Middle frontal gyrus (tissue), 1 donor: Measurements from ENCODE around the gene ENO2.
"Not testable (repeated sequence)": the region's sequence is repeated elsewhere in the genome, so short reads cannot be mapped to it uniquely, and the experiment has no call there.

Experiments used
- DNase-seq: peaks from one replicate; pipeline ENCODE4 v3.0.0-alpha.2; 2015; ENCODE audit warnings: low spot score; ENCODE audit errors: extremely low spot score

ENO2 gene

GRCh38 chr12:6886206-6886999 is 28.0 kb upstream of the ENO2 start:
- DNase-seq: not testable (repeated sequence)

- no peak for DNase-seq
These were observed 26.9 kb upstream of the ENO2 start for GRCh38 chr12:6887460-6887859.

- no peak for DNase-seq
These were observed 26.0 kb upstream of the ENO2 start for GRCh38 chr12:6888360-6888759.

GRCh38 chr12:6888794-6889193 is 25.6 kb upstream of the ENO2 start:
- not testable (repeated sequence) for DNase-seq

DNA sequence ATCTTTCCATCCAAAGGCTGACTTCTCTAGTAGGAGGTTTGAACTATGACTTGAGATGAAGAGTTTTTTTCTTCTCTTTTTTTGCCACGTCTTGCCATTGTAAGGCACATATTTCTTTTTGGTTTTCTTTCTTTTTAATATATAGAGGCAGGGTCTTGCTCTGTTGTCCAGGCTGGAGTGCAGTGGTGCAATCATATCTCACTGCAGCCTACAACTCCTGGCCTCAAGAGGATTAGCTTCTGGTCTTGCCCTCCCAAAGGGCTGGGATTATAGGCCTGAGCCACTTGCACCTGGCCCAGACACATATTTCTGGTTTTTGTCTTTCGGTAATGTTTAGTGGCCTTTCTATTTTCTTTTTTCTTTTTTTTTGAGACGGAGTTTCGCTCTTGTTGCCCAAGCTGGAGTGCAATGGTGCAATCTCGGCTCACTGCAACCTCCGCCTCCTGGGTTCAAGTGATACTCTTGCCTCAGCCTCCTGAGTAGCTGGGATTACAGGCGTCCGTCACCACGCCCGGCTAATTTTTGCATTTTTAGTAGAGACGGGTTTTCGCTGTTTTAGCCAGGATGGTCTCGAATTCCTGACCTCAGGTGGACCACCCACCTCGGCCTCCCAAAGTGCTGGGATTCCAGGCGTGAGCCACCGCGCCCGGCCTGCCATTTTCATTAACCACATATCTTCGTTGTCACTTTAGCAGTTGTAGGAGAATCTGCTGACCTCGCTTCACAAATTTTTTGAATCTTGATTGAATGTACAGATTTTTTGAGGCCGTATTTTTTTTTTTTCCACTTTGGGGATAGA is 24.4 kb upstream of the ENO2 start:
- not testable (repeated sequence) for DNase-seq

DNA sequence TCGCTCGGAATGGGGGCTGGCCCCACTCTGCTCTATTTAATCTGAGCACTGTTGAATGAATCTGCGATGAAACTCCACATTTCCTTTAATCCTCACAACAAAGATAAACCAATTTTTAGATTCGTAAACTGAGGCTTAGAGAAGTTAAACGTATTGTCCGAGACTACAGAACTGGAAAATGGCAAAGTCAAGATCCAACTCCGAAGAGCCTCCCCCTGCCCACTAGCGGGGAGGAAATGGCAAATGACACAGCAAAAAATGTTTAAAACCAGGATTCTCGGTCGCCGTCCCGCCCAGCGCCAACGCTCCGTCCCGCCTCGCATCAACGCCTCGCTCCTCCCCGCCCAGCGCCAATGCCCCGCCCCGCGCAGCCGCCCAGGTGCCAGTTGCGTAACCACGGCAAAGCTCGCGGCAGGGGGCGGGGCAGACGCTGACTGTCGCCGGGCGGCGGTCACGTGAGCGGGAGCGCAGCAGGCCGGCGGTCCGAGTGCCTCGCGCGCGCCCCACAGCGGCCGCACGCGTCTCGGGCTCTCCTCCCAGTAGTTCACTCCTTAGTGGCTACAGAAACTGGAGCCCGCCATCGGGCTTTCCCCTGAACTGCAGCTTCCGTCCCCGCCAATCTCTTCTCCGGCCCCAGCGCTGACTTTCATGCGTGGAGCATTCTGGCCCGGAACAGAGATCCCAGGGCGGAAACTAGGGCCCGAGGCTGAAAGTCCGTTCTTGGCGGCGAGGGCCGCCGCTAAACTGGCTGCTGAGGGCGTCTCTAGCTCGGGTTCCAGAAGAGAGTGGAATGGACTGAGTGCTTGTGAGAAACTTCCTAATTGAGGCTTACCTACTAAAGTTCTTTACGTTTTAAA is 23.4 kb upstream of the ENO2 start:
- peak; percentile 97 for DNase-seq

DNA sequence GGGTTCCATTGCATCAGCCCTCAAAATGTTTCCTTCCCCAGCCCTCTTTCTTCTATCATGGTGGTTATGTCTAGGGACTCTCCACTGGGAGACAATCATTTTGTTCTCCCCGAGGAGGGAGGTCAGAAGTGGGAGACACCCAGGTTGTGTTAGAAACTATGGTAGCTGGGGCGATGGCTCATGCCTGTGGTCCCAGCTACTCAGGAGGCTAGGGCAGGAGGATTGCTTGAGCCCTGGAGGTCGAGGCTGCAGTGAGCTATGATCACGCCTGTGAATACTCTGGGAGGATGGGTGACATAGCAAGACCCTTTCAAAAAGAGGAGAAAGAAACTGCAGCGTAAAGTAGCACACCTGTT is 22.8 kb upstream of the ENO2 start:
- no peak for DNase-seq

DNA sequence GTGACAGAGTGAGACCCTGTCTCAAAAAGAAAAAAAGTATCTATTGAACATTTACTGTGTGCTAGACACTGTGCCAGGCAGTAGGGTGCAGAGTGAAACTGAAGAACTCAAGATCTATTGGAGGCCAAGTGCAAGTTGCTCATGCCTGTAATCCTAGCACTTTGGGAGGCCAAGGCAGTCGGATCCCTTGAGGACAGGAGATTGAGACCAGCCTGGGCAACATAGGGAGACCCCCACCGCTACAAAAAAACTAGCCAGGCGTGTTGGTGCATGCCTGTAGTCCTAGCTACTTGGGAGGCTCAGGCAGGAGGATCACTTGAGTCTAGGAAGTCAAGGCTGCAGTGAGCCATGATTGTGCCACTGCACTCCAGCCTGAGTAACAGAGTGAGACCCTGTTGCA is 21.7 kb upstream of the ENO2 start:
- DNase-seq: not testable (repeated sequence)

- no peak for DNase-seq
These were observed 20.1 kb upstream of the ENO2 start for GRCh38 chr12:6894321-6894720.

GRCh38 chr12:6896846-6897435 is 17.4 kb upstream of the ENO2 start:
- no peak for DNase-seq

GRCh38 chr12:6899427-6899826 is 15.0 kb upstream of the ENO2 start:
- no peak for DNase-seq

GRCh38 chr12:6899837-6900519 is 14.4 kb upstream of the ENO2 start:
- DNase-seq: no peak

- no peak for DNase-seq
These were observed 11.9 kb upstream of the ENO2 start for GRCh38 chr12:6902448-6902847.

DNA sequence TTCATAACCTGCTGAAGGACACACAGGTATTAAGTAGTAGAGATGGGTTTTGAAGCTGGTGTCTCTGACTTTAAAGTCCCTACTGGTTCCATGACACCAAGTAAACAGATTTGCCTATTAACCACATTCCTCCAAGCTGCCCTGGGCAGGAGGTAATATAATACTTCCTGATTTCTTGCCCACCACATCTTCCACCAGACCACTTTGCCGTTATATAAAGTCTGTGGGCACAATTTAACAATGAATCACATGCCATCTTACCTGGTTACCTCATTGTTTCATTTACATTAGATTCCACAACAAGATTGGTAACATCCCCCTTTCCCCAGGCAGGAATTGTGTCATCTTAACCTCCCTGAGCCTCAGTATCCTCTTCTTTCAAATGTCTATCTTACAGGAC is 10.7 kb upstream of the ENO2 start:
- DNase-seq: no peak

GRCh38 chr12:6904280-6905276 is 9.8 kb upstream of the ENO2 start, which contains the start of gene LRRC23:
TSS of gene LRRC23 (plus strand) at chr12:6904822. CDS start at chr12:6905634, 812 bp downstream.
- peak; percentile 91 for DNase-seq

GRCh38 chr12:6905414-6906040 is 8.9 kb upstream of the ENO2 start:
- no peak for DNase-seq

DNA sequence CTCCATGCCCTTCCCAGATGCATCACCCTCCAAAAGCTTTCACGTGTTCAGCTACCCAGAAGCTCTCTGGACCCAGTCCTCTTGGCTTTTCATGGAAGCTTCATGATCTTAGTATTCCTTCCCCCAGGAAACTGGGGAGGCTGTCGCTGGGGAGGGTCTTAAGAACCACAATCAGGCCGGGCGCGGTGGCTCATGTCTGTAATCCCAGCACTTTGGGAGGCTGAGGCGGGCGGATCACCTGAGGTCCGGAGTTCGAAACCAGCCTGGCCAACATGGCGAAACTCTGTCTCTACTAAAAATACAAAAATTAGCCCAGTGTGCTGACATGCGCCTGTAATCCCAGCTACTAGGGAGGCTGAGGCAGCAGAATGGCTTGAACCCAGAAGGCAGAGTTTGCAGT is 6.2 kb upstream of the ENO2 start:
- DNase-seq: not testable (repeated sequence)

DNA sequence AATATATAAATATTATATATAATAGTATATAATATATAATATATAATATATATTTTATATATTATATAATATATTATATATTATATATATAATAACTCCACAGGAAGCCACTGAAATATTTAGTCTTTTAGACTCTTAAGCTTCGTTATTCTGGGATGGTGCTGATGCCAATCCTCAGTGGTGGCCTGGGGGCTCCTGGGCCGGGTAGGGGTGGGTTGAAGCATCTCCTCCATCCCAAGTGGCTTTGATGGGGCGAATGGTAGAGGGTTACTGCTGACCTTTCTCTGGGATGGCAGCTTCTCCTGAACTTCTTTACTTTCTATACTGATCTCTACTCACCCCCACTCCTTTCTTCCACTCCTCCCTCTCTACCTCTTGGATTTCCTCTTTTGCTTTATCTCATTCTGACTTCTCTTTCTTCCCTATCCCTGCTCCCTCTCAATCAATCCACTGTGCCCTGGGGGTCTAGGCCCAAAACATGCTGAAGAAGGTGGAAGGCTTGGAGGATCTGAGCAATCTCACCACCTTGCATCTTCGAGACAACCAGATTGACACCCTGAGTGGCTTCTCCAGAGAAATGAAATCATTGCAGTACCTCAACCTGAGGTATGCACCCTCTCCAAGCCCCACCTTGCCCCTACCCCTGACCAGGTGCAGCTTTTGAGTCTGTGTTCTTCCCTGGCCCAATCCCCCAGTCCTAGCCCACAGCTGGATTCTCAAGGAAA is 4.8 kb upstream of the ENO2 start:
- DNase-seq: no peak
